Activated CD8-positive, alpha-beta memory T cell treated with anti-CD3 and anti-CD28 coated beads, Interleukin-2, amount 50 U/mL, for 24 hours (primary cell): ENCODE measurements around the gene TTN.
"Not testable (repeated sequence)": the region's sequence is repeated elsewhere in the genome, so short reads cannot be mapped to it uniquely, and the experiment has no call there.

Source experiments
- DNase-seq: peaks from one replicate; pipeline ENCODE4 v3.0.0-alpha.2; 2020; ENCODE audit errors: extremely low read depth

Gene TTN

GRCh38 chr2:178530131-178530530 is 277.1 kb downstream of the TTN start:
- no peak for DNase-seq

- no peak for DNase-seq
Measured at GRCh38 chr2:178529194-178529593, 278.0 kb downstream of the TTN start.

GRCh38 chr2:178528647-178529046 is 278.6 kb downstream of the TTN start:
- DNase-seq = no peak

GRCh38 chr2:178527592-178527991 is 279.6 kb downstream of the TTN start:
- DNase-seq = no peak

DNA sequence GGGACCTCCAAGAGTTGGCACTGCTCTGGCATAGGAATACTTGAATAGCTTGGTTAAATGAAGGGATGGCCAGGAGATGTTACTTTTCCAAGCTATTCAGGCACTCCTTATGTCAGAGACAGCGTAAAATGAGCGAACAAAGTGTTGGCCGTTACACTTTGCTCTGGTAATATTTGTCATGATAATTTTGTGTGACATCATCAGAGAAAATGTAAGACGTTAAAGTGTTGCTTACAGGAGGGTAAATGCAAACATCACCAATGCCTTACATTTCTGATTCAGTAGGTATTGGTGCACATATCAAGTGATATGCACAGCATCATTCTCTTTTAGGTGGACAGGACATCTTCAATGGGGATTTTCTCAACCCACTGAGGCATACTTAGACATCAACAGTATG is 281.0 kb downstream of the TTN start:
- DNase-seq = no peak

DNA sequence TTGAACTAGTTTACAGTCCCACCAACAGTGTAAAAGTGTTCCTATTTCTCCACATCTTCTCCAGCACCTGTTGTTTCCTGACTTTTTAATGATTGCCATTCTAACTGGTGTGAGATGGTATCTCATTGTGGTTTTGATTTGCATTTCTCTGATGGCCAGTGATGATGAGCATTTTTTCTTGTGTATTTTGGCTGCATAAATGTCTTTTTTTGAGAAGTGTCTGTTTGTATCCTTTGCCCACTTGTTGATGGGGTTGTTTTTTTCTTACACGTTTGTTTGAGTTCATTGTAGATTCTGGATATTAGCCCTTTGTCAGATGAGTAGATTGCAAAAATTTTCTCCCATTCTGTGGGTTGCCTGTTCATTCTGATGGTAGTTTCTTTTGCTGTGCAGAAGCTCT is 281.8 kb downstream of the TTN start:
- not testable (repeated sequence) for DNase-seq

- not testable (repeated sequence) for DNase-seq
Measured at GRCh38 chr2:178525010-178525409, 282.2 kb downstream of the TTN start.

DNA sequence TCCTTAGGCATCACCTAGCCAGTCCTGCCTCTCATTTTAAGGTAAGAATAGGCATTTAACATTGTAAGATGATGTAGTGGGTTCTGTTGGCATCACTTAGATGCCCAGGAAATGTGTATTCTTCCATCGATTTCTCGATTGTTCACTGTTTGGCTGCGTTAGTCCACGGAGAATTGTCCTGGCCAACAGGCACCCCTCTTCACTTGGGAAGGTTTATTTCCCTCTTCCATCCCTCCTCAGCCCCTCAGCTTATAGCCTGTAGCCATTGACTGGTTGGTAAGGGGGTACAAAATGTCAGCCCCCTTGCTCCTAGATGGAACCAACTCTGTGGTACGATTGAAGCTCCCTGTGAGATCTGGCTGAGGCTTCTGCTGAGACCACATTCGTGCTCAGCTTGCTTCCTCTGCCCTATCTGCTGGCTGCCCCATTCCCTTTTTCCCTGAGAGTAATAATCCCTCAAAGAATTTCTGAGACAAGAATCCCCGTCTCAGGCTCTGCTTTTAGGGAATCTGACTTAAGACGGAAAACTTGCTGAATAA is 283.6 kb downstream of the TTN start:
- DNase-seq = no peak

DNA sequence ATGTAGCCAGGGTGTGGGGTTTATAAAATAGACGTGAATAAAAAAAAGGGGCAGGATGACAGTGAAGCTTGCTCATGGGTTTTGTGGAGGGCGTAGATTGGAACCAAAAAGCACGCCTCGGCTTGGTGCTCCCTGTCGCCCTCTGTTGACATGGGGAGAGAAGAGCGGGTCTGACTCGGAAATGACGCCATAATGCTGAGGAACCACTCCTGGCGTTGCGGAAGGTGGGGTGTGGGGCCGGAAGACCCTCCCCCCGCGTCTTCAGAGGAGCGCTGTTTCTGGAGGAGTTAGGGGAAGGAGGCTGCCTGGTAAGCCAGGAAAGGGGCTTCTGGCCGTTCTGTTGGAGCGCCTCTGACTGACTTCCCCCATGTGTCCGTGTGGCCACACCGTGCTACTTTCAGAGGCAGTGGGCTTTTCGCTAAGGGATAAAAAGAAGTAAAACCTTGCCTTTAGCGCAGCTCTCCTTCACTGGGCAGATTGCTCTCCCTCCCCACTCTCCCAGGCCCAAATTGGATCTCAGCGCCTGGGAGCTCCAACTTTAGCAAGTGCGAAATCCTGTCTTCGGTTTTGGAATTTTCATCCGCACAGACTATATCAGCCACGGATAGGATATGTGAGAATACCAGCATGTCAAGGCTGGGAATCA is 284.1 kb downstream of the TTN start:
- DNase-seq = peak; percentile 50

- DNase-seq = no peak
Measured at GRCh38 chr2:178521304-178522150, 285.7 kb downstream of the TTN start.

- DNase-seq = no peak
Measured at GRCh38 chr2:178517496-178517895, 289.7 kb downstream of the TTN start.

GRCh38 chr2:178514664-178515063 is 292.6 kb downstream of the TTN start:
- peak; percentile 15 for DNase-seq

GRCh38 chr2:178513876-178514275 is 293.3 kb downstream of the TTN start:
- no peak for DNase-seq

DNA sequence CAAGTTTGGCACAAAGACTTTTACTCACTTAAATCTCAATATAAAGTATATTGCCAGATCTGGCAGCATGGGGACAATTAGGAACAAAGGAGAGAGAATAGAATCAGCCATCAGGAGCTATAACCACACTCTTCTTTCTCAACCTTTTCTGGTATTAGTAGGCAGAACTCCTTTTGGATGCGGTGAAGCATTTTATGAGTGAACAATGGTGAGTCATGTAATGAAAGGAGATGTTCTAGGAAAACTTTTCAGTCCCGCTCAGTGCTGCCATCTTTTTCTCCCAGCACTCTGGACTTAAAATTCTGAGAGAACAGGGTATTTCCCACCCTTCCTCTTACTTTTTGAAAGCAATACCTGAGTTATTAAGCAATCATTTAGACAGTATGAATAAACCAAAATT is 294.7 kb downstream of the TTN start:
- no peak for DNase-seq

DNA sequence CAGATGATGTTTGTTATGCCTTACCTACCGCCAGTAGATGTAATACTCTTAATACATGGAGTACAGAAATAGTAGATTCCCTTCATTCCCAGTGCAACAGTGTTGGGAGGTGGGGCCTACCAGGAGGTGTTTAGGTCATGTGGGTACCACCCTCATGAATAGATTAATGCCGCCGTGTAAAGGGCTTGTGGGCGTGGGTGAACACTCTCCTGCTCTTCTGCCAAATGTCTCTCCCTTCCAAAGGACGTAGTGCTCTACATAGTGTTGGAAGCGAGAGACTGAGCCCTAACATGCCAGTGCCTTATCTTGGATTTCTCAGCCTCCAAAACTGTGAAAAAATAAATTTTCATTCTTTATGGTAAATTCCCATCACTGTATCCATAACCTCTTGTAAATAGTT is 296.8 kb downstream of the TTN start:
- no peak for DNase-seq

GRCh38 chr2:178508646-178509045 is 298.6 kb downstream of the TTN start:
- DNase-seq = no peak

- no peak for DNase-seq
Measured at GRCh38 chr2:178506949-178507348, 300.3 kb downstream of the TTN start.

DNA sequence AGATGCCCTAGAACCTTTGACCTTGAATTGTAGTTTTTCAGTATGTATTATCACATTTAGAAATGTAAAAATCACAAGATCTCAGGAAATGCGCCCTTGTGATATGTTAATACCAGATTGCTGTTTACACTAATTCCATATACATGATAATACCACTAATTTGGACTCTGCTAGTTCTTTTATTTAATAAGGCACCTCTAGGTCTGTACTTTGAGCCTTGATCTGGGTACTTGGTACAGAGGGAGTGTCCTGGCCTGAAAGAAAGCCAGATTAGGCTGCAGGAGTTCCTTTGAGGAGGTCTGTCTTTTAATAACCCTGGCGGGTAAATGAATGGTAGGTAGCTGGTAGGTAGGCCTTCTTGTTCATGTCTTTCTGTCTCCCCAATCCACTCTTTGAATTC is 300.7 kb downstream of the TTN start:
- DNase-seq = no peak

DNA sequence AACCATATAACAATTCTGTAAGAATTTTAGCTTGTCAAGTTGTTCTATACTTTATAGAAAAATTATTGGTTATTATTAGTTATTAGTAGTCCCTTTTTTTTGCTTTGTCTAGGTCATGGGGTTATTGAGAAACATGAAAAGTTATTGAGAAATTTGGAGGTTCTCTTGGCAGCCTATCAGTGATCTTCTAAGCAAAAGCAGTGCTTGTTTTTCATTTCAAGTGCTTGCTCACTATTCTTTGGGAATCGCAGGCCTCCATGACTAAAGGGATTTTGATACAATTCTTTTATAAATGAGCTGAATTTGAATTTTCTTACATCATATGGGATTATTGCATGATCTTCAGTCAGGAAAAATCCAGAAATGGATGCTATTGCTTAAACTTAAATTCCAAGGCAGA is 301.1 kb downstream of the TTN start:
- no peak for DNase-seq

DNA sequence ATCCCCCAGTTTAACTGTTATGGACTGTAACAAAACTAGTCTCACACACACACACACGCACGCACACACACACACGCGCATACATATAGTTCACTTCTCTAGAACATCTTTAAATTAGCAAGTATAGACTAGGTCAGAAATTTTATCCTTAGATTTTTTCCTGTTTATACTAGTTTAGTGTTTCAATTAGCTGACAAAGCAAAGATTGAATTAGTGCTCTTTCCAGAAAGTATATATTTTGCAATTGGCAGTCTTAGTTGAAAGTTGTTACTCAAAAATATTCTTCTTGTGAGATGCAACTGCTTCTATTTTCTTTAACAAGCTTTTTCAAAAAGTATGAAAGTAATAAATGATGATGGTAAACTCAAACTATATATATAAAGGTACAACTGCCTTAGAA is 304.5 kb downstream of the TTN start:
- DNase-seq = no peak

- no peak for DNase-seq
Measured at GRCh38 chr2:178499640-178500039, 307.6 kb downstream of the TTN start.

- no peak for DNase-seq
Measured at GRCh38 chr2:178498137-178498536, 309.1 kb downstream of the TTN start.

DNA sequence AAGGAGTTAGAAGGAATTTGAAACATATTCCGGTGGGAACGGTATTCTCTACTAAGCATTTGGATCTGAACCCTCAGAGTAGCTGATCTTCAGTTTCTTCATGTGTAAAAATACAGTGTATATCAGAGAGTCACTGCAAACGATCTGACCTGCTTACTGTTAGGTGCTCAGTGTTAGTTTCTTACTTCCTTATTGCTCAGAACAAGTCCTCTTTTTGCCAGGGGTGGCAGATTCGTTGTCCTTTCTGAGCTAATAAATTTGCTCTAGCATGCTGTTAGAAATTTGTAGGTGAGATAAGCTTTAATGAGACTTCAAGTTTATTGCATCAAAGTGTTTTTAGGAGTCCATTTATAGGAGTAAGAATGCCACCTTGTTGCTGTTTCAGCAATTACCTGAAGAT is 311.2 kb downstream of the TTN start:
- DNase-seq = no peak
